HG03565 (cell line): ENCODE measurements around the gene MC1R.
"Not testable (repeated sequence)": the region's sequence is repeated elsewhere in the genome, so short reads cannot be mapped to it uniquely, and the experiment has no call there.

Experiments used
- ATAC-seq: cut with Tn5 transposase; IDR thresholded peaks from one replicate; pipeline ENCODE4 v1.9.1; 2021; ENCODE audit warnings: mild to moderate bottlenecking, moderate library complexity; ENCODE audit not compliant: unreplicated experiment

MC1R gene

DNA sequence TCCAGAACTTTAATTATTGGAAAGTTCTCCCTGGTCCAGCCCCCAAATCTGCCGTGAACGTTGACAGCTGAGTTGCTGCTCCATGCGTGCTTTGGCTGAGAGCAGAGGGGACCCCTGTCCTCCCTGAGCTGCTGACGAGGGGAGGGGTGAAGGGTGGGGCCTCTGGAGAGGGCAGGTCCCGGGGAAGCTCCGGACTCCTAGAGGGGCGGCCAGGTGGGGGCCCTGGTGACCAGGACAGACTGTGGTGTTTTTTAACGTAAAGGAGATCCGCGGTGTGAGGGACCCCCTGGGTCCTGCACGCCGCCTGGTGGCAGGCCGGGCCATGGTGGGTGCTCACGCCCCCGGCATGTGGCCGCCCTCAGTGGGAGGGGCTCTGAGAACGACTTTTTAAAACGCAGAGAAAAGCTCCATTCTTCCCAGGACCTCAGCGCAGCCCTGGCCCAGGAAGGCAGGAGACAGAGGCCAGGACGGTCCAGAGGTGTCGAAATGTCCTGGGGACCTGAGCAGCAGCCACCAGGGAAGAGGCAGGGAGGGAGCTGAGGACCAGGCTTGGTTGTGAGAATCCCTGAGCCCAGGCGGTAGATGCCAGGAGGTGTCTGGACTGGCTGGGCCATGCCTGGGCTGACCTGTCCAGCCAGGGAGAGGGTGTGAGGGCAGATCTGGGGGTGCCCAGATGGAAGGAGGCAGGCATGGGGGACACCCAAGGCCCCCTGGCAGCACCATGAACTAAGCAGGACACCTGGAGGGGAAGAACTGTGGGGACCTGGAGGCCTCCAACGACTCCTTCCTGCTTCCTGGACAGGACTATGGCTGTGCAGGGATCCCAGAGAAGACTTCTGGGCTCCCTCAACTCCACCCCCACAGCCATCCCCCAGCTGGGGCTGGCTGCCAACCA is at the start of gene MC1R:
TSS of gene MC1R (plus strand) at position 410 of the 895 bp plus-strand sequence. CDS start at position 807, 397 bp downstream.
- no peak for ATAC-seq

- no peak for ATAC-seq
Observed at GRCh38 chr16:89869911-89870310, 48.8 kb upstream of the MC1R start.

- ATAC-seq, result no peak
Observed at GRCh38 chr16:89870440-89870839, 48.2 kb upstream of the MC1R start.

DNA sequence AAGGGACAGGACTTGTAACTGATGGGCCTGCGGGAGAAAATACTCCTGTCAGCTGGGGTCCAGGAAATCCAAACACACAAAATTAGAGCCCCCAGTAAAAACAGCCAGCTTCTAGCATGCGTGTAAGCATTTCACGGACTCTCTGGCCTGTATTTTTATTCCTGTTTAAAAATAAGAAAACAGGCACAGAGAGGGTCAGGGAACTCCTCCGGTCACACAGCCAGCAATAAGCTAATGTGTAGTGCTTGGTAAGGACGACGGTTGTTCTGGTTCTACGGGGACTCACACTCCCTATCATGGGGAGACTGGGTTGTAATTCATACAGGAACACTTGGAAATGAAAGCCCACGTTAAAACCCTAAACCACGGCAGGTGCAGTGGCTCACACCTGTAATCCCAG is 46.8 kb upstream of the MC1R start:
- ATAC-seq, result no peak

GRCh38 chr16:89873109-89873971 is 45.3 kb upstream of the MC1R start, which contains the start of gene TCF25:
TSS of gene TCF25 (plus strand) at chr16:89873592. CDS start at chr16:89873668, 76 bp downstream.
- ATAC-seq, result peak; percentile 28

- ATAC-seq, result peak; percentile 44
Observed at GRCh38 chr16:89873972-89874689, 44.5 kb upstream of the MC1R start.

GRCh38 chr16:89879123-89879522 is 39.5 kb upstream of the MC1R start:
- not testable (repeated sequence) for ATAC-seq

DNA sequence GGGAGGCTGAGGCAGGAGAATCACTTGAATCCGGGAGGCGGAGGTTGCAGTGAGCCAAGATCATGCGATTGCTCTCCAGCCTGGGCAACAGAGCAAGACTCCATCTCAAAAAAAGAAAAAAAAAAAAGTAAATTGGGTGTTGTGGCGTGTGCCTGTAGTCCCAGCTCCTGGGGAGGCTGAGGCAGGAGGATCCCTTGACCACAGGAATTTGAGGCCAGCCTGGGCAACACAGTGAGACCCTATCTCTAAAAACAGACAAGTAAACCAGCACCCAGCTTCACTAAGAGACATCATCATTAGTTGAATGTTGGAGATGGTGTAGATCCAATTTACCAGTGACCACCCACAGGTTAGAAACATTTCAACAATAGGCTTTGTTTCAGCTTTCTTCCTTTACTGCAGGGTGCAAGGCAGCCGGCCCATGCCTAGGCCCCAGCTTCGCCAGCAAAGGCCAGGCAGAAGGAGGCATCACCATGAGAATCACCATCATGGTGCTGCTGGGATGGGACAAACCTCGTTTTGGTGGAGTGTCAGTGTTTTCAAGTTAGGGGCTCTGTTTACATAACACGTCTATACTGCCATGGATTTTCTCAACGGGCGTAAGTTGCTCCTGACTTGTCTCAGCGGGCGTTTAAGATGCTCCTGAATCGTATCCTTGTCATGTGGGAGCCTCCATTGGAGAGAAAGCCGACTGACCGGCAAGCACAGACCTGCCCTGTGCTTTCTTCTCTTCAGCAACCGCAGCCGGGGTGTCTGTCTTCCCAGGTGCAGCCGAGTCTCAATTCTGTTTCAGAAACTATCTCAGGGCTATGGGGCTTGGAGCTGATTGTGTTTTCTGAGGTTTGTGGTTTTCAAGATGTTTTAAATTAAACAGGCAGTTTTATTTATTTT is 37.9 kb upstream of the MC1R start:
- no peak for ATAC-seq

GRCh38 chr16:89881368-89881730 is 37.3 kb upstream of the MC1R start:
- no peak for ATAC-seq

- ATAC-seq, result no peak
Observed at GRCh38 chr16:89883346-89884040, 35.2 kb upstream of the MC1R start.

DNA sequence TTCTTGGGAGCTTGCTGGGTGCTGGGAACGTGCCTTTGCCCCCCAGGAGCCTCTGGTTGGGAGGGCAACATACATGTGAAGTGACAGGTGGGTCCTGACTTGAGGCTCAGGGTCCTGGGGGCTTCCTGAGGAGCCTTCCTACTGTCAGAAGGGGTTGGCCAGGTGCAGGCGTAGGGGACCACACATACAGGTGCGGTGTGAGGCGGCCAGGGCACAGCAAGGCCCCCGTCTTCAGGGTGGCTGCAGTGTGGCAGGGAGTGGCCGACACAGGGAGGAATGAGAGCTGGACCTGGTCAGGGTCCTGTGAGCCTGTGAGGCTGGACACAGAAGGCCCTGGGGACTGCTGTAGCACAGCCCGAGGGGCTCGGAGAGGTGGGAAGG is 34.6 kb upstream of the MC1R start:
- no peak for ATAC-seq

DNA sequence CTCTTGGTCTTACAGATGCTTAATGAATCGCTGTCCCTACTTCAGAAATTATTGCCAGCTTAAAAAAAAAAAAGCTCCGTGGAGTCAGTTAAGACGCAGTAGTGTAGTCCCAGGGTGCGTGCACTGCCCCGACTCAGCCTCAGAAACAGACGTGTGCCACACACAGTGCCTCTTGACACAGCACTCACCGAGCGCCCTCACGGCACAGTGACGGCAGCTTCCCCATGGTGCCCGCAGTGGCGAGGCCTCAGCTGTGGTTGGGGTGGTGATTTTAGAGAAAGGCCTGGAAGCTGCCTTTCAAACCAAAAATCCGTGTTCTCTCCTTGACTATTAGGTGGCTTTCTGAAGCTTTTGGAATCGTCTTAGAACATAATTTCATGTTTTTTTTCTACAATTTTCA is 31.4 kb upstream of the MC1R start:
- ATAC-seq, result no peak

DNA sequence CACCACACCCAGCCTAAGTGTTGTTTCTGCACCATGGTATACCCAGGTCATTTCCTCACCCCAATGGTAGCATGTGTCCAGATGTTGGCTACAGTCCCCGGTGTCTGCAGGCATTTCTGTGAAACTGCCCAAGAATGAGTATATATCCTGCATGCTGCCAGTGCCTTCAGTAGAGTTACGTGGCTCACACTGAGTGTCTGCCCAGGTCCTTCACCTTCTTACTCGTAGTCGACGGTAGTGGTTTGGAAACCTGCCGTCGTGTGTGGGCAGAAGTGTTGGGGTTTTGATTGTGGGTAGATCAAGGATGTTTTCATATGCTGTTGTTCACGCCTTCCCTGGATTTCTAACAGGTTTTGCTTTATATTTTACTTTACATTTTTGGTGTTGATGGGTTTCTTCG is 28.5 kb upstream of the MC1R start:
- no peak for ATAC-seq

DNA sequence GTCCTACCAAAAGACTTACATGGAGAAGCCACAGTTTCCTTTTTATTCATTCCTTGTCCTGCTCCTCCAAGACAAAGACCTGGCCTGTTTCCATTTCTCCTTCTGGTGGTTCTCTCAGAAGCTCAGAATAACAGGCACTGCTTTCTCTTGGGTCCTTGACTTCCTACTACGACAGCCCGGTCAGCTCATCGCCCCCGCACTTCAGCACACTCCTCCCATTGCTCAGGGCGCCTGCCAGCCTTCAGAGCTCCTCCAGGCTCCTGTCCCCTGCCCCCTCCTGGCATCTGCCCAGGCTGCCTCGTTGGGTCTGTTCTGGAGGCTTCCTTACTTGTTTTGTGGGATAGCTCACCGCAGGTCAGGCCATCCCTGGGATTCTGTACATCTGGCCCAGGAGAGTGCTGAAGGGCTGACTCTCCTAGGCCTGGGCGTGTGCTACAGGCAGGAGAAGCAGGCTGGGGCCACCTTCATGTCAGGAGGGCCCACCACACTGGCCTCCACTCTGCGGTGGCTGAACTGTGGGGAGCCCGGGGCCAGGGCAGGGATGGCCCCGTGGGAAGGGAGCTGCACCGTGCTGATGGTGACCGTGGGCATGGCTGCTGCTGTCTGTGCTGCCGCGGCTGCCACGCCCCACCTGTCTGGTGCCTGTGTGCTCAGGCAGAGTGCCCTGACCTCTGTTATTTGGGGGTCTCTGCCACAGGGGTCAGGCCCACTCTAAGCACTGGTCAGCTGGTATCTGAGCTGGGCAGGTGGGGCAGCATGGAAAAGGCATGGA is 27.6 kb upstream of the MC1R start:
- no peak for ATAC-seq

GRCh38 chr16:89892055-89892630 is 26.5 kb upstream of the MC1R start:
- no peak for ATAC-seq

GRCh38 chr16:89892635-89893034 is 26.0 kb upstream of the MC1R start:
- ATAC-seq, result no peak

GRCh38 chr16:89893642-89894548 is 24.8 kb upstream of the MC1R start:
- no peak for ATAC-seq
